BLaER1 treated with 17β-estradiol and CSF1 and Interleukin-3, amounts not matched to agents 10 nM and 100 nM (cell line): ENCODE data around the gene GNPTAB.

Experiments used
- H3K27ac ChIP-seq, 11 experiments: shearing (Covaris generic); formaldehyde crosslinking; 2 replicates each; pipeline ENCODE4 v1.8.1; 2022
- H3K27me3 ChIP-seq, 11 experiments: shearing (Covaris generic); formaldehyde crosslinking; 2 replicates each; pipeline ENCODE4 v1.8.1; 2022
- H3K36me3 ChIP-seq, 11 experiments: shearing (Covaris generic); formaldehyde crosslinking; 2 replicates each; pipeline ENCODE4 v1.8.1; 2022
- H3K4me1 ChIP-seq, 10 experiments: shearing (Covaris generic); formaldehyde crosslinking; 2 replicates each; pipeline ENCODE4 v1.8.1; 2022
- H3K4me2 ChIP-seq, 11 experiments: shearing (Covaris generic); formaldehyde crosslinking; 2 replicates each; pipeline ENCODE4 v1.8.1; 2022
- H3K4me3 ChIP-seq, 10 experiments: shearing (Covaris generic); formaldehyde crosslinking; 2 replicates each; pipeline ENCODE4 v1.8.1; 2022
- H3K9ac ChIP-seq, 11 experiments: shearing (Covaris generic); formaldehyde crosslinking; 2 replicates each; pipeline ENCODE4 v1.8.1; 2022
- H3K9me3 ChIP-seq, 11 experiments: shearing (Covaris generic); formaldehyde crosslinking; replicated peaks in 1 of 11; 2 replicates each; pipeline ENCODE4 v1.8.1; 2022
- H4K20me1 ChIP-seq, 11 experiments: shearing (Covaris generic); formaldehyde crosslinking; 2 replicates each; pipeline ENCODE4 v1.8.1; 2022
- Cebpa-rat ChIP-seq, 11 experiments: shearing (Covaris generic); IDR thresholded peaks; 2 replicates each; pipeline ENCODE4 v1.8.1; 2022

The GNPTAB gene

GRCh38 chr12:101855976-101856375, 25.2 kb upstream of the GNPTAB start:
- Histone ChIP-seq H3K4me2 (peak overlapping the region in 8 of 11 experiments; percentile 33 to 67 (median 50); a peak in 11 of 22 replicates), H3K27ac (peak overlapping the region in 10 of 11 experiments; percentile 1 to 86 (median 51); a peak in 14 of 22 replicates), H4K20me1 (no peaks in the 10 kb centered on the region), H3K4me1 (peaks cover 17 to 100% (median 35%) of the 10 kb centered on the region in 10 experiments; a peak in 19 of 20 replicates), H3K27me3 (no peaks in the 10 kb centered on the region), H3K36me3 (no peaks in the 10 kb centered on the region), H3K9ac (no peak overlapping the region; a peak in 1 of 22 replicates), H3K4me3 (no peak overlapping the region), H3K9me3 (peaks cover 0 to 12% (median 0%) of the 10 kb centered on the region in 11 experiments; a peak in 7 of 22 replicates)
- no peak for TF ChIP-seq Cebpa-rat (IDR thresholded peaks at IDR 0.05)

- Histone ChIP-seq H3K27me3 (no peaks in the 10 kb centered on the region), H3K27ac (peak overlapping the region; percentile 1 to 86 (median 50); a peak in 20 of 22 replicates), H3K36me3 (no peaks in the 10 kb centered on the region), H3K4me2 (peak overlapping the region; percentile 33 to 76 (median 52)), H3K4me3 (no peak overlapping the region), H3K4me1 (peaks cover 17 to 100% (median 37%) of the 10 kb centered on the region in 10 experiments; a peak in 19 of 20 replicates), H3K9me3 (peaks cover 0 to 12% (median 0%) of the 10 kb centered on the region in 11 experiments; a peak in 7 of 22 replicates), H4K20me1 (no peaks in the 10 kb centered on the region), H3K9ac (peak overlapping the region in 1 of 11 experiments; percentile 27; a peak in 1 of 22 replicates)
- no peak for TF ChIP-seq Cebpa-rat (IDR thresholded peaks at IDR 0.05)
Measured at GRCh38 chr12:101855364-101855884, 24.7 kb upstream of the GNPTAB start.

- peak overlapping the region; percentile 33 to 76 (median 52); a peak in 20 of 22 replicates for H3K4me2 ChIP-seq
- no peak overlapping the region for H3K9ac ChIP-seq
- peak overlapping the region; percentile 1 to 86 (median 50); a peak in 17 of 22 replicates for H3K27ac ChIP-seq
- peaks cover 17 to 99% (median 38%) of the 10 kb centered on the region in 10 experiments; a peak in 19 of 20 replicates for H3K4me1 ChIP-seq
- H3K9me3 ChIP-seq: peaks cover 0 to 12% (median 0%) of the 10 kb centered on the region in 11 experiments; a peak in 7 of 22 replicates
- H3K36me3 ChIP-seq: no peaks in the 10 kb centered on the region
- no peak overlapping the region for H3K4me3 ChIP-seq
- H4K20me1 ChIP-seq: no peaks in the 10 kb centered on the region
- no peaks in the 10 kb centered on the region for H3K27me3 ChIP-seq
- TF ChIP-seq Cebpa-rat (IDR thresholded peaks at IDR 0.05): no peak
Measured at GRCh38 chr12:101854747-101855146, 24.0 kb upstream of the GNPTAB start.

GRCh38 chr12:101852998-101853397, 22.2 kb upstream of the GNPTAB start:
- H4K20me1 ChIP-seq: no peaks in the 10 kb centered on the region
- H3K9me3 ChIP-seq: peaks cover 0 to 12% (median 0%) of the 10 kb centered on the region in 11 experiments; a peak in 7 of 22 replicates
- H3K4me1 ChIP-seq: peaks cover 17 to 86% (median 38%) of the 10 kb centered on the region in 10 experiments; a peak in 19 of 20 replicates
- TF ChIP-seq Cebpa-rat (IDR thresholded peaks at IDR 0.05): no peak
- no peak overlapping the region for H3K27ac ChIP-seq
- no peak overlapping the region for H3K4me3 ChIP-seq
- H3K4me2 ChIP-seq: peak overlapping the region in 1 of 11 experiments; percentile 66; a peak in 1 of 22 replicates
- no peaks in the 10 kb centered on the region for H3K36me3 ChIP-seq
- no peak overlapping the region for H3K9ac ChIP-seq
- no peaks in the 10 kb centered on the region for H3K27me3 ChIP-seq

GRCh38 chr12:101850199-101850598, 19.4 kb upstream of the GNPTAB start:
- Histone ChIP-seq H3K4me1 (peaks cover 8 to 66% (median 16%) of the 10 kb centered on the region in 10 experiments; a peak in 19 of 20 replicates), H3K27me3 (no peaks in the 10 kb centered on the region), H3K9me3 (no peaks in the 10 kb centered on the region; a peak in 1 of 22 replicates), H3K36me3 (no peaks in the 10 kb centered on the region), H4K20me1 (no peaks in the 10 kb centered on the region), H3K27ac (peak overlapping the region in 3 of 11 experiments; percentile 25 to 53 (median 26); a peak in 3 of 22 replicates), H3K9ac (no peak overlapping the region), H3K4me2 (peak overlapping the region in 5 of 11 experiments; percentile 10 to 66 (median 44); a peak in 6 of 22 replicates), H3K4me3 (no peak overlapping the region)
- no peak for TF ChIP-seq Cebpa-rat (IDR thresholded peaks at IDR 0.05)

GRCh38 chr12:101847325-101847724, 16.6 kb upstream of the GNPTAB start:
- Histone ChIP-seq H3K27me3 (no peaks in the 10 kb centered on the region), H3K27ac (no peak overlapping the region), H3K4me2 (no peak overlapping the region; a peak in 1 of 22 replicates), H3K9ac (no peak overlapping the region), H3K4me3 (no peak overlapping the region), H3K4me1 (peaks cover 0 to 47% (median 5%) of the 10 kb centered on the region in 10 experiments; a peak in 11 of 20 replicates), H3K36me3 (no peaks in the 10 kb centered on the region), H4K20me1 (no peaks in the 10 kb centered on the region), H3K9me3 (no peaks in the 10 kb centered on the region)
- no peak for TF ChIP-seq Cebpa-rat (IDR thresholded peaks at IDR 0.05)

GRCh38 chr12:101845137-101845711, 14.5 kb upstream of the GNPTAB start:
- no peak for TF ChIP-seq Cebpa-rat (IDR thresholded peaks at IDR 0.05)

GRCh38 chr12:101841069-101841468, 10.3 kb upstream of the GNPTAB start:
- Histone ChIP-seq H3K27me3 (no peaks in the 10 kb centered on the region), H4K20me1 (no peaks in the 10 kb centered on the region), H3K9me3 (no peaks in the 10 kb centered on the region), H3K4me3 (no peak overlapping the region), H3K9ac (no peak overlapping the region), H3K36me3 (no peaks in the 10 kb centered on the region), H3K4me1 (peaks cover 17 to 55% (median 23%) of the 10 kb centered on the region in 10 experiments), H3K27ac (no peak overlapping the region), H3K4me2 (no peak overlapping the region)
- no peak for TF ChIP-seq Cebpa-rat (IDR thresholded peaks at IDR 0.05)

More at GRCh38 chr12:101845137-101845711, 14.5 kb upstream of the GNPTAB start:
- Histone ChIP-seq H4K20me1 (no peaks in the 10 kb centered on the region), H3K9me3 (no peaks in the 10 kb centered on the region), H3K4me1 (peaks cover 0 to 40% (median under 1%) of the 10 kb centered on the region in 10 experiments; a peak in 10 of 20 replicates), H3K4me2 (no peak overlapping the region), H3K27ac (no peak overlapping the region), H3K9ac (no peak overlapping the region), H3K27me3 (no peaks in the 10 kb centered on the region), H3K36me3 (no peaks in the 10 kb centered on the region), H3K4me3 (no peak overlapping the region)
